ENCODE results near the gene P4HTM. TPM values are rescaled to one million over a fixed set of nuclear protein-coding genes. Genes with fewer than 3 reads are reported as not detected.

Gene P4HTM
- total and polyA plus RNA-seq, 2 of the 8 experiments (the other 6 are each of a cell fraction or from before 2014, with no cell fraction given): 19.1 to 25.4 TPM

DNA sequence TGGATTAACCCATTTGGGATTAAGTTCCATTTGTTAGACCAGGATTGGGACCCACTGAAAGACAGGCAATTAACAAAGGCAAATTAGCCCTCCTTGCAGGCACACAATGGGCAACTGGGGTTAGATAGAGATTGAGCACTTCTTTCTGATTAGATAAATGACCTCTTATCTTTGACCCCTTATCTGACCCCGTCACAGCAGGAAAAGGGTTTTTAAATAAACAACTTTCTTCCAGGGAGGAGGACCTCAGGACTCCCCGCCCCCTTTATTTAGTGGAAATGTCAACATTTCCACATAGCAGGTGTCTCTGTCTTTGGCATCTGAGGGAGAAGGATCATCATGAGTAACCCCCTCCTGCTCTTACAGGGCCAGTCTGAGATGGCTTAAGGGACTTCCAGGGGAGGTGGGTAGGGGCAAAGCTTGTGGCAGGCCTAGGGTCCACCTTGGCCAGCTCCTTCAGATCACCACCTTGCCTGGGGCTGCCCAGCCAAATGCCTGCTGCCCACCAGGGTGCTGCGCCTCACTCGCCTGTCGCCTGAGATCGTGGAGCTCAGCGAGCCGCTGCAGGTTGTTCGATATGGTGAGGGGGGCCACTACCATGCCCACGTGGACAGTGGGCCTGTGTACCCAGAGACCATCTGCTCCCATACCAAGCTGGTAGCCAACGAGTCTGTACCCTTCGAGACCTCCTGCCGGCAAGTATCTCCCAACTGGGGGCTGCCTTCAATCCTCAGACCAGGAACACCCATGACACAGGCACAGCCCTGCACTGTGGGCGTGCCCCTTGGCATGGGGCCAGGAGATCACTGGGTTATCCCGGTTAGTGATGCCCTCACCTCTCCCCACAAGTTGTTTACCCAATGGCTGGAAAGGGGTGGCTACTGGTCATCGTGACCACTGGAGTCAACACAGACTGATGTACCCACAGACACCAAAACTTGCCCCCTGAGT lies 14.6 kb downstream of the P4HTM start (continued):
- TF ChIP-seq KDM5A (IDR thresholded peaks at IDR 0.05; ENCODE audit: low read length) (no peak), SRF (IDR thresholded peaks at IDR 0.05; ENCODE audit: low read depth, low read length) (no peak), JUN (IDR thresholded peaks at IDR 0.05; ENCODE audit: low read depth, low read length) (no peak), CREB1 (IDR thresholded peaks at IDR 0.05) (no peak)

Measured in H1 (cell line).